H1 (cell line): Measurements from ENCODE around the gene ABL1. TPM values are rescaled to one million over a fixed set of nuclear protein-coding genes. Genes with fewer than 3 reads are reported as not detected.
A peak's percentile ranks its signal among the peaks of the same experiment; 100 is the strongest.

Experiments
- CTCF ChIA-PET: fragments of 300-600 bp; sonication (Branson Sonifier 250); formaldehyde crosslinking; loops from one replicate; lab custom pipeline; 2021; ENCODE audit not compliant: partially characterized antibody; lab: Charles Lee
- POLR2A ChIA-PET: fragments of 300-600 bp; sonication (Branson Sonifier 250); formaldehyde crosslinking; loops from one replicate; lab custom pipeline; 2021; ENCODE audit warnings: inconsistent platforms; ENCODE audit not compliant: partially characterized antibody; lab: Charles Lee
- DNase-seq, 2 experiments: peaks; one replicate each; pipeline versions ENCODE4 v3.0.0 to v3.0.0-alpha.2; 2010 to 2022; ENCODE audit warnings: low spot score in 2 of 2, low read depth in 1 of 2, mixed read lengths in 1 of 2
- FAIRE-seq: peaks from 2 replicates; lab custom pipeline; 2011; peaks lifted over from hg19 to GRCh38; lab: Jason Lieb, UNC
- H2AFZ ChIP-seq: 2 replicates; pipeline ENCODE4 v1.8.1; 2012; ENCODE audit warnings: low read length, inconsistent platforms
- H2AK5ac ChIP-seq: 2 replicates; pipeline ENCODE4 v1.6.1; 2013; ENCODE audit warnings: low read depth, low read length
- H2BK120ac ChIP-seq: replicated peaks from 2 replicates; pipeline ENCODE3; 2013; ENCODE audit warnings: low read depth, low read length, inconsistent platforms
- H2BK12ac ChIP-seq: 2 replicates; pipeline ENCODE4 v1.6.1; 2013; ENCODE audit warnings: low read depth, low read length
- H2BK15ac ChIP-seq: 2 replicates; pipeline ENCODE4 v1.6.1; 2013; ENCODE audit warnings: low read length
- H2BK20ac ChIP-seq: 2 replicates; pipeline ENCODE4 v1.6.1; 2013; ENCODE audit warnings: low read length
- H2BK5ac ChIP-seq: 2 replicates; pipeline ENCODE4 v1.6.1; 2013; ENCODE audit warnings: low read depth, low read length
- H3K14ac ChIP-seq: 2 replicates; pipeline ENCODE4 v1.6.1; 2013; ENCODE audit warnings: inconsistent platforms; ENCODE audit not compliant: insufficient read length
- H3K18ac ChIP-seq: 2 replicates; pipeline ENCODE4 v1.6.1; 2013; ENCODE audit warnings: low read length; ENCODE audit errors: extremely low read depth
- H3K23ac ChIP-seq: 2 replicates; pipeline ENCODE4 v1.6.1; 2013; ENCODE audit warnings: inconsistent platforms; ENCODE audit not compliant: insufficient read length
- H3K23me2 ChIP-seq: 2 replicates; pipeline ENCODE4 v1.6.1; 2013; ENCODE audit warnings: low read depth, low read length
- H3K27ac ChIP-seq: 2 replicates; pipeline ENCODE4 v1.6.1; 2011; ENCODE audit warnings: low read depth, low read length, inconsistent platforms
- H3K27me3 ChIP-seq, 4 experiments: replicated peaks in 1 of 4; 1 replicate in 1 of 4; 2 replicates in 3 of 4; pipeline versions ENCODE4 v1.6.1 to v1.8.1; 2011 to 2013; ENCODE audit warnings: low read length in 3 of 4, mild to moderate bottlenecking in 3 of 4, inconsistent platforms in 2 of 4, mixed read lengths in 2 of 4, moderate library complexity in 1 of 4; ENCODE audit not compliant: control insufficient read depth in 3 of 4, insufficient read depth in 3 of 4; ENCODE audit errors: extremely low read depth in 1 of 4
- H3K36me3 ChIP-seq, 4 experiments: 2 replicates each; pipeline versions ENCODE4 v1.6.1 to v1.8.1; 2011 to 2013; ENCODE audit warnings: mild to moderate bottlenecking in 4 of 4, low read length in 3 of 4, moderate library complexity in 2 of 4, control low read depth in 1 of 4, inconsistent platforms in 1 of 4; ENCODE audit not compliant: insufficient read depth in 4 of 4, control insufficient read depth in 2 of 4
- H3K4ac ChIP-seq: replicated peaks from 2 replicates; pipeline ENCODE3; 2013; ENCODE audit warnings: low read length, low read depth, mixed read lengths, inconsistent platforms; ENCODE audit not compliant: insufficient read length
- H3K4me1 ChIP-seq, 4 experiments: replicated peaks in 1 of 4; 1 replicate in 1 of 4; 2 replicates in 3 of 4; pipeline versions ENCODE4 v1.6.1 to v1.8.1; 2011 to 2013; ENCODE audit warnings: low read length in 3 of 4, inconsistent platforms in 2 of 4, mixed read lengths in 1 of 4; ENCODE audit not compliant: insufficient read depth in 4 of 4, control insufficient read depth in 3 of 4
- H3K4me2 ChIP-seq, 2 experiments: 2 replicates each; pipeline versions ENCODE4 v1.6.1 to v1.8.1; 2011 to 2013; ENCODE audit warnings: low read depth in 2 of 2, low read length in 2 of 2, control low read depth in 1 of 2, inconsistent platforms in 1 of 2, mild to moderate bottlenecking in 1 of 2; ENCODE audit not compliant: insufficient read depth in 1 of 2
- H3K4me3 ChIP-seq, 4 experiments: fragments of 200-600, 300-600 bp in 1 of 4; sonication (generic), shearing (Covaris generic), sonication (Bioruptor Twin) in 1 of 4; 2 replicates each; pipeline versions ENCODE4 v1.5.1 to v1.8.1; 2011 to 2016; ENCODE audit warnings: low read length in 4 of 4, low read depth in 3 of 4, control low read depth in 2 of 4, inconsistent platforms in 2 of 4, mild to moderate bottlenecking in 2 of 4, mixed read lengths in 1 of 4, moderate library complexity in 1 of 4; ENCODE audit not compliant: insufficient read depth in 2 of 4; ENCODE audit errors: extremely low read depth in 1 of 4
- H3K56ac ChIP-seq: replicated peaks from 2 replicates; pipeline ENCODE3; 2013; ENCODE audit warnings: low read depth, mild to moderate bottlenecking, mixed read lengths, low read length, inconsistent platforms; ENCODE audit not compliant: insufficient read length
- H3K79me1 ChIP-seq: 2 replicates; pipeline ENCODE4 v1.6.1; 2013; ENCODE audit warnings: low read depth, low read length, control low read depth
- H3K79me2 ChIP-seq, 2 experiments: 2 replicates each; pipeline versions ENCODE4 v1.6.1 to v1.8.1; 2012 to 2013; ENCODE audit warnings: low read length in 2 of 2, mild to moderate bottlenecking in 2 of 2, inconsistent platforms in 1 of 2; ENCODE audit not compliant: insufficient read depth in 2 of 2, control insufficient read depth in 1 of 2
- H3K9ac ChIP-seq, 4 experiments: replicated peaks in 1 of 4; 1 replicate in 1 of 4; 2 replicates in 3 of 4; pipeline versions ENCODE4 v1.6.1 to v1.8.1; 2011 to 2013; ENCODE audit warnings: low read depth in 3 of 4, low read length in 3 of 4, control low read depth in 2 of 4, mild to moderate bottlenecking in 2 of 4, moderate library complexity in 2 of 4, inconsistent platforms in 1 of 4; ENCODE audit errors: extremely low read depth in 1 of 4
- H3K9me3 ChIP-seq, 2 experiments: 2 replicates each; pipeline versions ENCODE4 v1.6.1 to v1.8.1; 2012 to 2013; ENCODE audit warnings: mild to moderate bottlenecking in 2 of 2, moderate library complexity in 2 of 2, control low read depth in 1 of 2, inconsistent platforms in 1 of 2, low read depth in 1 of 2, low read length in 1 of 2, mixed read lengths in 1 of 2; ENCODE audit not compliant: insufficient read depth in 2 of 2
- H4K20me1 ChIP-seq, 2 experiments: replicated peaks in 1 of 2; 2 replicates each; pipeline versions ENCODE3 to v1.8.1; 2011 to 2013; ENCODE audit warnings: inconsistent platforms in 2 of 2, low read length in 2 of 2, mild to moderate bottlenecking in 1 of 2; ENCODE audit not compliant: insufficient read depth in 2 of 2, control insufficient read depth in 1 of 2
- H4K5ac ChIP-seq: 2 replicates; pipeline ENCODE4 v1.6.1; 2013; ENCODE audit warnings: low read length, low read depth, mixed read lengths, inconsistent platforms; ENCODE audit not compliant: insufficient read length
- H4K8ac ChIP-seq: 2 replicates; pipeline ENCODE4 v1.8.0; 2013; ENCODE audit warnings: mild to moderate bottlenecking, moderate library complexity, low read length, inconsistent platforms; ENCODE audit not compliant: insufficient read depth; ENCODE audit errors: extremely low read depth
- H4K91ac ChIP-seq: replicated peaks from 2 replicates; pipeline ENCODE3; 2013; ENCODE audit warnings: low read length, mixed read lengths, inconsistent platforms; ENCODE audit not compliant: insufficient read length
- BACH1 ChIP-seq: IDR thresholded peaks from 2 replicates; pipeline ENCODE4 v1.6.1; 2012; ENCODE audit warnings: low read length, improper control_type of control experiment
- CBX8 ChIP-seq: fragments of 300-800, 300-1000 bp; sonication (generic); IDR thresholded peaks from 2 replicates; pipeline ENCODE4 v1.7.1; 2016; ENCODE audit warnings: low read depth, low read length, borderline replicate concordance
- CTBP2 ChIP-seq: IDR thresholded peaks from 2 replicates; pipeline ENCODE4 v1.7.0; 2011; ENCODE audit warnings: borderline replicate concordance, mild to moderate bottlenecking, moderate library complexity, mixed read lengths, low read length; ENCODE audit not compliant: insufficient read depth, insufficient read length
- HDAC2 ChIP-seq, 2 experiments: fragments of 300-600 bp in 1 of 2; sonication (generic) in 1 of 2; IDR thresholded peaks; 2 replicates each; pipeline ENCODE4 v1.6.1; 2011 to 2012; ENCODE audit warnings: low read depth in 2 of 2, low read length in 2 of 2, mild to moderate bottlenecking in 2 of 2, moderate library complexity in 2 of 2, borderline replicate concordance in 1 of 2, inconsistent platforms in 1 of 2
- HDAC6 ChIP-seq: IDR thresholded peaks from one replicate; pipeline ENCODE4 v1.7.1; 2012; ENCODE audit warnings: low read depth, mild to moderate bottlenecking, inconsistent platforms, low read length, moderate library complexity
- KDM5A ChIP-seq: fragments of 200-600 bp; IDR thresholded peaks from 2 replicates; pipeline ENCODE4 v1.7.1; 2012; ENCODE audit warnings: mild to moderate bottlenecking, low read length, inconsistent platforms, mixed read lengths
- RFX5 ChIP-seq: IDR thresholded peaks from 2 replicates; pipeline ENCODE4 v1.6.1; 2011; ENCODE audit warnings: low read depth, low read length, improper control_type of control experiment, borderline replicate concordance
- RXRA ChIP-seq: IDR thresholded peaks from 2 replicates; pipeline ENCODE4 v1.6.1; 2011; ENCODE audit warnings: low read depth, mild to moderate bottlenecking, low read length, moderate library complexity; ENCODE audit not compliant: insufficient read depth
- SP1 ChIP-seq: IDR thresholded peaks from 2 replicates; pipeline ENCODE4 v1.6.1; 2011; ENCODE audit warnings: low read depth, low read length
- WGBS, 2 experiments: shearing (Covaris generic) in 1 of 2; methylation state at CpG; one replicate each; pipeline versions ENCODE4 v1.1.6 to v1.1.7; 2013 to 2015; ENCODE audit warnings: low lambda C conversion rate in 2 of 2, mixed read lengths in 2 of 2, inconsistent platforms in 1 of 2, low coverage in 1 of 2, missing lambda C conversion rate in 1 of 2; ENCODE audit not compliant: insufficient replicate concordance in 2 of 2, insufficient coverage in 1 of 2, insufficient read length in 1 of 2; ENCODE audit errors: extremely low coverage in 1 of 2, missing lambda C conversion rate in 1 of 2; 5-methylcytosine and 5-hydroxymethylcytosine counted together
- polyA plus RNA-seq, 7 experiments: library from polyadenylated mRNA; depleted of rRNA in 3 of 7; stranded (reverse) in 5 of 7; unstranded in 2 of 7; fragments of >200 nt in 5 of 7; fragments of 200-250 nt in 2 of 7; gene quantifications; 1 replicate in 5 of 7; 2 replicates in 1 of 7; 4 replicates in 1 of 7; pipeline versions ENCODE4 v1.2.1 to v1.2.3, GENCODE V29; 2011 to 2013; ENCODE audit warnings: missing spikeins in 2 of 7, mixed read lengths in 2 of 7
- total RNA-seq: library from RNA; stranded (reverse); fragmentation: NEBNext Ultra II Directional; extraction: Animal tissue kit (Norgen Biotek cat#: 25700); gene quantifications from 2 replicates; pipeline ENCODE4 v1.2.1, GENCODE V29; 2021

Gene ABL1
- total and polyA plus RNA-seq, 2 of the 8 experiments (the other 6 are each of a cell fraction or from before 2014, with no cell fraction given), result 35.3 to 104 TPM

GRCh38 chr9:130908146-130908877 lies 73.3 kb downstream of the ABL1 start:
- H3K79me2 ChIP-seq, result no peaks in the 10 kb centered on the region
- H3K9ac ChIP-seq, result no peak overlapping the region
- FAIRE-seq (no peak), DNase-seq (no peak)
- no peak overlapping the region for H3K56ac ChIP-seq
- no peak overlapping the region for H4K5ac ChIP-seq
- H3K23ac ChIP-seq, result no peak overlapping the region
- H3K23me2 ChIP-seq, result no peaks in the 10 kb centered on the region
- H3K4me2 ChIP-seq, result no peak overlapping the region
- H4K91ac ChIP-seq, result no peak overlapping the region
- no peak overlapping the region for H2BK20ac ChIP-seq
- peak overlapping the region; percentile 68; the same call in 1 of the 2 replicates for H4K8ac ChIP-seq
- no peak overlapping the region for H2BK120ac ChIP-seq
- no peak overlapping the region for H3K4ac ChIP-seq
- 83% methylated on average over 18 of the region's 22 CpGs; no CpG with 5 or more reads in 1 of the 2 experiments for WGBS, 2 experiments
- H3K4me3 ChIP-seq, result no peak overlapping the region
- TF ChIP-seq BACH1 (no peak), CBX8 (no peak), HDAC6 (no peak), KDM5A (no peak), CTBP2 (no peak), RFX5 (no peak), HDAC2 (IDR thresholded peaks at IDR 0.05; ENCODE audit: borderline replicate concordance in 1 of 2, low read depth in 2 of 2, low read length in 2 of 2) (no peak), RXRA (no peak), SP1 (no peak)
- H3K27me3 ChIP-seq, result no peaks in the 10 kb centered on the region
- peaks cover 0 to 2% (median 0%) of the 10 kb centered on the region in 4 experiments; a peak in 3 of 7 replicates for H3K4me1 ChIP-seq
- peaks cover 0 to 2% of the 10 kb centered on the region in 2 experiments for H4K20me1 ChIP-seq
- 0 out of 2 replicates have a peak overlapping the region, but pooled peaks have one; percentile 46 for H2BK15ac ChIP-seq
- H3K79me1 ChIP-seq, result no peaks in the 10 kb centered on the region
- ChIA-PET CTCF (interaction anchor here (0.5 to 3.8 kb wide), 6 partner anchors 24 to 1370 kb away, joined by 3 to 12 read pairs (median 4); no protein-coding TSS in a partner anchor), POLR2A (interaction anchor here (1.3 kb wide), 1 partner anchor 88 kb away, joined by 3 read pairs; no protein-coding TSS in a partner anchor)
- H2BK5ac ChIP-seq, result no peak overlapping the region
- H2AFZ ChIP-seq, result no peak overlapping the region
- H3K36me3 ChIP-seq, result no peaks in the 10 kb centered on the region
- no peak overlapping the region for H3K27ac ChIP-seq
- H3K9me3 ChIP-seq, result no peaks in the 10 kb centered on the region
- no peak overlapping the region for H3K18ac ChIP-seq
- no peak overlapping the region for H3K14ac ChIP-seq
- no peak overlapping the region for H2AK5ac ChIP-seq
- H2BK12ac ChIP-seq, result no peak overlapping the region
